ENCODE data around the gene MOB1B.
"Not testable (repeated sequence)": the region's sequence is repeated elsewhere in the genome, so short reads cannot be mapped to it uniquely, and the experiment has no call there.

Gene MOB1B

GRCh38 chr4:70956549-70957210 is 54.5 kb downstream of the MOB1B start:
- no peak for DNase-seq (ENCODE audit: low read depth in 2 of 2)

GRCh38 chr4:70958681-70959080 is 56.5 kb downstream of the MOB1B start:
- no peak for DNase-seq (ENCODE audit: low read depth in 2 of 2)

- DNase-seq (ENCODE audit: low read depth in 2 of 2) = no peak
Observed at GRCh38 chr4:70969076-70969475, 66.9 kb downstream of the MOB1B start.

GRCh38 chr4:70976252-70976651 is 74.1 kb downstream of the MOB1B start:
- DNase-seq (ENCODE audit: low read depth in 2 of 2) = no peak

GRCh38 chr4:70979445-70980008 is 77.4 kb downstream of the MOB1B start:
- no peak for DNase-seq (ENCODE audit: low read depth in 2 of 2)

GRCh38 chr4:70980196-70980595 is 78.0 kb downstream of the MOB1B start:
- DNase-seq (ENCODE audit: low read depth in 2 of 2) = no peak

GRCh38 chr4:70984106-70984505 is 81.9 kb downstream of the MOB1B start:
- no peak for DNase-seq (ENCODE audit: low read depth in 2 of 2)

GRCh38 chr4:70984589-70984988 is 82.4 kb downstream of the MOB1B start:
- no peak for DNase-seq (ENCODE audit: low read depth in 2 of 2)

- no peak for DNase-seq (ENCODE audit: low read depth in 2 of 2)
Observed at GRCh38 chr4:70991596-70991995, 89.4 kb downstream of the MOB1B start.

- no peak for DNase-seq (ENCODE audit: low read depth in 2 of 2)
Observed at GRCh38 chr4:70992391-70992881, 90.3 kb downstream of the MOB1B start.

- peak; percentile 70 to 83 for DNase-seq (ENCODE audit: low read depth in 2 of 2)
Observed at GRCh38 chr4:70993181-70994068, 91.3 kb downstream of the MOB1B start, which contains the start of gene DCK. Gene DCK (plus strand): TSS chr4:70993649. CDS start chr4:70993836, 187 bp downstream.

- no peak for DNase-seq (ENCODE audit: low read depth in 2 of 2)
Observed at GRCh38 chr4:70994069-70994366, 91.8 kb downstream of the MOB1B start.

GRCh38 chr4:70994387-70995099 is 92.4 kb downstream of the MOB1B start:
- no peak for DNase-seq (ENCODE audit: low read depth in 2 of 2)

GRCh38 chr4:70996018-70996360 is 93.8 kb downstream of the MOB1B start:
- peak in 1 of 2 donors; percentile 25 for DNase-seq (ENCODE audit: low read depth in 2 of 2)

- DNase-seq (ENCODE audit: low read depth in 2 of 2) = no peak
Observed at GRCh38 chr4:70997036-70997435, 94.9 kb downstream of the MOB1B start.

GRCh38 chr4:70997546-70997945 is 95.4 kb downstream of the MOB1B start:
- DNase-seq (ENCODE audit: low read depth in 2 of 2) = no peak

- DNase-seq (ENCODE audit: low read depth in 2 of 2) = not testable (repeated sequence)
Observed at GRCh38 chr4:70999639-71000038, 97.5 kb downstream of the MOB1B start.

- not testable (repeated sequence) for DNase-seq (ENCODE audit: low read depth in 2 of 2)
Observed at GRCh38 chr4:71001363-71001762, 99.2 kb downstream of the MOB1B start.

GRCh38 chr4:71004281-71004851 is 102.2 kb downstream of the MOB1B start:
- peak in 1 of 2 donors; percentile 27 for DNase-seq (ENCODE audit: low read depth in 2 of 2)

GRCh38 chr4:71005025-71005424 is 102.9 kb downstream of the MOB1B start:
- not testable (repeated sequence) for DNase-seq (ENCODE audit: low read depth in 2 of 2)

GRCh38 chr4:71006203-71006907 is 104.2 kb downstream of the MOB1B start:
- no peak for DNase-seq (ENCODE audit: low read depth in 2 of 2)
